Endometrial microvascular endothelial cells (primary cell): ENCODE results near the gene OCA2. TPM values are rescaled to one million over a fixed set of nuclear protein-coding genes. Genes with fewer than 3 reads are reported as not detected.

Experiments
- in situ Hi-C: cut with HindIII; loops from 2 replicates; pipeline ENCODE4 v1.10.0; 2017; ENCODE audit warnings: low sequenced_read_pairs, low pct_unique_long_range_greater_than_20kb; ENCODE audit errors: inconsistent ontology term
- total RNA-seq: library from RNA; depleted of rRNA; stranded (reverse); fragments of >200 nt; gene quantifications from one replicate; pipeline ENCODE4 v1.2.3, GENCODE V29; 2015; ENCODE audit errors: inconsistent ontology term

Gene OCA2
- total RNA-seq, 1 donor from 2014 or later: not detected

- in situ Hi-C loops: no loop called here
Measured at GRCh38 chr15:28107111-28107903, 8.2 kb upstream of the OCA2 start.

DNA sequence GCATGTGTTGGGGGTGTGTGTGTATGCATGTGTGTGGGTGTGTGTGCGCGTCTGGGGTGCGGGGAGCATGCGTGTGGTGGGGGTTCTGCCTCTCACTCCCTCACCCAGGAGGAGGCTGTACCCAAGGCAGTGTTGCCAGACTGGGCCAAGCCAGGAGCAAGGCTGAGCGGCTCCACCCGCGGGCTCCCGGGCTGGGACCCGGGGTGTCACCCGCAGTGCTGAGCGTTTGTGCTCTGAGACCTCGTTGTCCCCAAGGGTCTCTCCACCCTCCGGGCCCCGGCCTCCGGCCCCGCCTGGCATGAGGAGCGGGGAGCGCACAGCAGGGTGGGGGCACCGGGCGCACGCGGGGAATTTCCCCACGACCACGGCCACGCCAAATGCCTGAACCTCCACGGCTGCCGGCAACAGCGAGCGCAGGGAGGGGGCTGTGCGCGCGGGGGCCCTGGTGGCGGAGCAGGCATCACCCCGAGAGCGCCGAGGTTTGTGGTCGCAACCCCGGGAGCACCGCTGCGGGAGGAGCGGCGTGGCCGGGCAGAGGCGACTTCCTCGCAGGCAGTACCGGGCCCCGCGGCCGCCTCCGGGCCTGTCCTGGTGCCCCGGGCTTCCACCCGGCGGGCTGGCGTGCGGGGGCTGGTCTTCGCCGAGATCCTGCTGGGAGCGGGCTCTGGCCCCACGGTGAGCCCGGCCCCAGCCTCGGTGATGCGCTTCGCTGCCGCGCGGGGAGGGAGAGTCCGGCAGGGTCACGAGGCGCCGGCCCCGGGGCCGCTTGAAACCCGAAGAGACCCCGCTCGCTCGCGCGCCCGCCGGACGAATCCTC, 7.4 kb upstream of the OCA2 start:
- in situ Hi-C loops: no loop called here

DNA sequence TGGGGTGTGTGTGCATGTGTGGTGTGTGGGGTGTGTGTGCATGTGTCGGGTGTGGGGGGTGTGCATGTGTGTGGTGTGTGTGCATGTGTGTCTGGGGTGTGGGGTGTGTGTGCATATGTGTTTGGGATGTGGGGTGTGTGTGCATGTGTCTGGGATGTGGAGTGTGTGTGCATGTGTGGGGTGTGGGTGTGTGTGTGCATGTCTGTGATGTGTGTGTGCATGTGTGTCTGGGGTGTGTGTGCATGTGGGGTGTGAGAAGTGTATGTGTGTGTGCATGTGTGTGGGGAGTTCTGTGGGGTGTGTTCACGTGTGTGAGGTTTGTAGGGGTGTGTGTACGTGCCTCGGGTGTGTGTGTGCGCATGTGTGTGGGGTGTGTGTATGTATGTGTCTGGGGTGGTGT, 6.7 kb upstream of the OCA2 start:
- in situ Hi-C loops: no loop called here

- in situ Hi-C loops: no loop called here
Measured at GRCh38 chr15:28105224-28105791, 6.2 kb upstream of the OCA2 start.

- in situ Hi-C loops: no loop called here
Measured at GRCh38 chr15:28104326-28104725, 5.2 kb upstream of the OCA2 start.

- in situ Hi-C loops: no loop called here
Measured at GRCh38 chr15:28103831-28104230, 4.7 kb upstream of the OCA2 start.

DNA sequence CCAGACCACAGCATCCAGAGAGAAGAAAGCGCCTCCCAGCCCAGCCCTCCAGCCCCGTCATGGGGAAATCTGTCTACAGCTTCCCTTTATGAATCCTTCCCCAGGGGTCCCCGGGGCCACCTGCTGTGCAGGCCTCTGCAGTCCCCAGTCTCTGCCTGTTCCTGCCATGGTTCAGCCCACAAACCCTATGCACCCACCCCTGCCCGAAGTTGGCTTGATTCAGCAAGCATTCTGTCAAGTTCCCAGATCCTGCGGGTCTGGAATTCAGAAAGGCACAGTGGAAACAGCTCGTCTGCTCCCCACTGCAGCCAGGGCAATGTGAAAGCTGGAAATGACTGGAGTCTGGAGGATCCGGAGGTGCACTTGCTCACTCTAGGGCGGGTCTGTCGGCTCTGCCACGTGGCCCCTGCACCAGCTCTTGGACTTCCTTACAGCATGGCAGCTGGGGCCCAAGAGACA, 2.9 kb upstream of the OCA2 start:
- in situ Hi-C loops: no loop called here

- in situ Hi-C loops: no loop called here
Measured at GRCh38 chr15:28101201-28101600, 2.1 kb upstream of the OCA2 start.

GRCh38 chr15:28100516-28101195, 1.5 kb upstream of the OCA2 start:
- in situ Hi-C loops: no loop called here

DNA sequence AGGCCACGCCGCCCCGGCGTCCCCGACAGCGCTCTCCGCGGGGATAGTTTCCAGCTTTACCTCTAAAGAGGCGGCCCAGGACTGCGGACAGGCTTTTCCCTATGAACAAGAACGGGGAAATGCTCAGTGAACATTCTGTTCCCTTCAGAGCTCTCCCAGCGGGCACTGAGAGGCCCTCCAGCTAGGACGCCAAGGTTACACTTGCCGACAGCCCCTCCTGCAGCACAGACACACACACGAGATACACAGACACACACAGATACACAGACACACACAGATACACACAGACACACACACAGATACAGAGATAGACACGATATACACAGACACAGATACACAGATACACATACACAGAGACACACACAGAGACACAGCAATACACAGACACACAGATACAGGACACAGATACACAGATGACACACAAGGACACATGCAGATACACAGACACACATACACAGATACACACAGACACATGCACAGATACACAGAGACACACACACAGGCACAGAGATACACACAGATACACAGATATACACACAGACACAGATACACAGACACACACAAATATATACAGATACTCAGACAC, 533 bp upstream of the OCA2 start:
- in situ Hi-C loops: no loop called here

GRCh38 chr15:28098360-28098765, 752 bp downstream of the OCA2 start:
- in situ Hi-C loops: no loop called here

GRCh38 chr15:28097656-28098359, 1.3 kb downstream of the OCA2 start:
- in situ Hi-C loops: no loop called here

- in situ Hi-C loops: no loop called here
Measured at GRCh38 chr15:28096670-28097431, 2.3 kb downstream of the OCA2 start.

GRCh38 chr15:28096411-28096669, 2.8 kb downstream of the OCA2 start:
- in situ Hi-C loops: no loop called here

GRCh38 chr15:28094732-28095521, 4.2 kb downstream of the OCA2 start:
- in situ Hi-C loops: no loop called here

- in situ Hi-C loops: no loop called here
Measured at GRCh38 chr15:28093752-28094535, 5.2 kb downstream of the OCA2 start.
